HepG2 (cell line): ENCODE measurements around the gene ENO1. TPM values are rescaled to one million over a fixed set of nuclear protein-coding genes. Genes with fewer than 3 reads are reported as not detected.

ENCODE experiments used
- AKNA ChIP-seq: sonication (generic); formaldehyde crosslinking; IDR thresholded peaks from 2 replicates; pipeline ENCODE4 v1.4.0; 2020; ENCODE audit warnings: missing genetic modification reagents, borderline replicate concordance
- CEBPB ChIP-seq: IDR thresholded peaks from 2 replicates; pipeline ENCODE4 v1.6.1; 2011; ENCODE audit warnings: low read depth, low read length, improper control_type of control experiment, borderline replicate concordance
- HMG20A ChIP-seq: IDR thresholded peaks from 2 replicates; pipeline ENCODE4 v1.6.1; 2016; ENCODE audit warnings: borderline replicate concordance
- MAZ ChIP-seq, 2 experiments: sonication (generic) in 1 of 2; formaldehyde crosslinking in 1 of 2; IDR thresholded peaks; 2 replicates each; pipeline versions ENCODE4 v1.5.0 to v1.6.1; 2012 to 2020; ENCODE audit warnings: low read depth in 2 of 2, mild to moderate bottlenecking in 2 of 2, borderline replicate concordance in 1 of 2, improper control_type of control experiment in 1 of 2, low read length in 1 of 2, missing genetic modification reagents in 1 of 2, moderate library complexity in 1 of 2
- NFE2L2 ChIP-seq: fragments of 150-350 bp; IDR thresholded peaks from 2 replicates; pipeline ENCODE4 v1.6.1; 2014; ENCODE audit warnings: low read length
- NR2F6 ChIP-seq, 2 experiments: IDR thresholded peaks; 2 replicates each; pipeline ENCODE4 v1.6.1; 2016; ENCODE audit warnings: antibody characterized with exemption in 1 of 2, mild to moderate bottlenecking in 1 of 2
- PRDM4 ChIP-seq: sonication (generic); formaldehyde crosslinking; IDR thresholded peaks from 2 replicates; pipeline ENCODE4 v1.9.0; 2021; ENCODE audit warnings: missing genetic modification reagents, borderline replicate concordance
- PRPF4 ChIP-seq: fragments of 200-400 bp; formaldehyde crosslinking; IDR thresholded peaks from 2 replicates; pipeline ENCODE4 v1.6.1; 2016; ENCODE audit warnings: low read length, low read depth; ENCODE audit not compliant: poor library complexity, severe bottlenecking
- YY1 ChIP-seq: IDR thresholded peaks from 2 replicates; pipeline ENCODE4 v1.6.1; 2011; ENCODE audit warnings: low read length, low read depth, moderate library complexity, mild to moderate bottlenecking; ENCODE audit not compliant: insufficient read depth, insufficient replicate concordance
- ZBTB46 ChIP-seq: sonication (generic); formaldehyde crosslinking; IDR thresholded peaks from 2 replicates; pipeline ENCODE4 v1.4.0; 2020; ENCODE audit warnings: mild to moderate bottlenecking, missing genetic modification reagents, borderline replicate concordance
- ZNF687 ChIP-seq: sonication (generic); formaldehyde crosslinking; IDR thresholded peaks from 2 replicates; pipeline ENCODE4 v1.5.1; 2020; ENCODE audit warnings: mild to moderate bottlenecking, missing genetic modification reagents, moderate library complexity
- ZNF7 ChIP-seq: IDR thresholded peaks from 2 replicates; pipeline ENCODE4 v1.6.1; 2016; ENCODE audit warnings: missing biosample characterization, missing genetic modification reagents
- polyA plus RNA-seq, 8 experiments: library from polyadenylated mRNA; depleted of rRNA in 3 of 8; stranded (reverse) in 7 of 8; unstranded in 1 of 8; fragments of >200 nt; fragmentation: Illumina TruSeq in 4 of 8; extraction: Trizol in 4 of 8; gene quantifications; 2 replicates each; pipeline versions ENCODE4 v1.2.1 to v1.2.3, GENCODE V29; 2011 to 2016; ENCODE audit warnings: low read depth in 4 of 8, missing spikeins in 1 of 8, mixed read lengths in 1 of 8; ENCODE audit not compliant: insufficient read depth in 1 of 8
- total RNA-seq, 5 experiments: library from RNA; depleted of rRNA; stranded (reverse); fragments of >200 nt; fragmentation: Illumina TruSeq; extraction: Trizol; gene quantifications; 2 replicates each; pipeline ENCODE4 v1.2.3, GENCODE V29; 2016; ENCODE audit warnings: low read depth in 1 of 5

Gene ENO1
- total and polyA plus RNA-seq, 2 of the 13 experiments (the other 11 are each of a cell fraction or from before 2014, with no cell fraction given) = 1,559 to 3,103 TPM

DNA sequence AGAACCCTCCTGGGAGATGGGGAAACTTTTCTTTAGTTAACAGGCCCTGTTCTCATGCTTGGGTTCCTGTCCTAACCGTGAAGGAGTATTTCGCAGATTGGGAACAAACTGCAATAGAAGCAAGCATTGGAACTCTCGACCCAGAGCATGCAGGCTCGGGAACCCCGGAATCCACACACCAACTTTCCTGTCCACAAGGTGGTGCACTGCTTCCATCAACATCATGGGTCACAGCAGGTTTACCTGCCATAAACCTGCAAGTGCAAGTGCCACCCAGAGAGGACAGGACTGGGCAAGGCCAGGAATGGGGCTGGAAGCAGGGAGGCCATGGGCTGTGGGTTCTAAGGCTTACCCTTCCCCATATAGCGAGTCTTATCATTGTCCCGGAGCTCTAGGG, 6.9 kb downstream of the ENO1 start (continued):
- TF ChIP-seq NR2F6 (IDR thresholded peaks at IDR 0.05) = no peak
- TF ChIP-seq NR2F6 (CRISPR knock-in tag; IDR thresholded peaks at IDR 0.05) = no peak
- TF ChIP-seq PRDM4 (CRISPR knock-in tag) = no peak
- no peak for TF ChIP-seq ZBTB46
- no peak for TF ChIP-seq AKNA (CRISPR knock-in tag)
- TF ChIP-seq MAZ (IDR thresholded peaks at IDR 0.05; ENCODE audit: borderline replicate concordance, low read depth, low read length) = no peak
- 0 out of 2 replicates have a peak, but pooled peaks have one; percentile 18 for TF ChIP-seq MAZ (CRISPR knock-in tag; IDR thresholded peaks at IDR 0.05; ENCODE audit: low read depth)
- no peak for TF ChIP-seq HMG20A (CRISPR knock-in tag)
- TF ChIP-seq YY1 = no peak
- TF ChIP-seq CEBPB = no peak
- no peak for TF ChIP-seq ZNF687
- TF ChIP-seq PRPF4 = no peak
- no peak for TF ChIP-seq NFE2L2
- TF ChIP-seq ZNF7 (CRISPR knock-in tag) = peak; percentile 98
